Lower lobe of right lung (tissue), 2 donors: Measurements from ENCODE around the gene SLC25A22. TPM values are rescaled to one million over a fixed set of nuclear protein-coding genes. Genes with fewer than 3 reads are reported as not detected.
A peak's percentile ranks its signal among the peaks of the same experiment; 100 is the strongest.

Source experiments
- ATAC-seq, 2 donors: fragments of 200-7000 bp; cut with Tn5 transposase; one replicate each; pipeline ENCODE4 v1.9.1; 2020 to 2022; ENCODE audit warnings: mild to moderate bottlenecking in 2 of 2, moderate library complexity in 2 of 2
- DNase-seq: peaks from one replicate; pipeline ENCODE4 v3.0.0-alpha.2; 2020
- H3K27ac ChIP-seq: fragments of 200-600 bp; one replicate; pipeline ENCODE4 v1.8.0; 2022
- H3K27me3 ChIP-seq: fragments of 200-600 bp; one replicate; pipeline ENCODE4 v1.8.0; 2022; ENCODE audit warnings: low read depth
- H3K36me3 ChIP-seq: fragments of 200-600 bp; one replicate; pipeline ENCODE4 v1.8.0; 2022; ENCODE audit warnings: mild to moderate bottlenecking
- H3K4me1 ChIP-seq: fragments of 200-600 bp; one replicate; pipeline ENCODE4 v1.8.0; 2022
- H3K4me3 ChIP-seq: fragments of 200-600 bp; one replicate; pipeline ENCODE4 v1.8.0; 2022; ENCODE audit warnings: mild to moderate bottlenecking
- H3K9me3 ChIP-seq: fragments of 200-600 bp; one replicate; pipeline ENCODE4 v1.8.0; 2022
- intact Hi-C: fragments of 100-400 bp; cut with DNase I; formaldehyde crosslinking; loops from one replicate; pipeline ENCODE4 v1.11.0; 2022
- total RNA-seq: library from RNA; stranded (reverse); fragmentation: NEBNext Ultra II Directional; extraction: Animal tissue kit (Norgen Biotek cat#: 25700); gene quantifications from one replicate; pipeline ENCODE4 v1.2.1, GENCODE V29; 2021
- TF ChIP-seq, protein P1 (sequence below): fragments of 200-600 bp; IDR thresholded peaks from one replicate; pipeline ENCODE4 v1.8.0; 2022; ENCODE audit warnings: antibody characterized with exemption, mild to moderate bottlenecking
- donor health status: DM: no; HTN: yes; CAD: no; lungs with severe emphysema.

The SLC25A22 gene
- total RNA-seq, 1 donor from 2014 or later, result 18.2 TPM

DNA sequence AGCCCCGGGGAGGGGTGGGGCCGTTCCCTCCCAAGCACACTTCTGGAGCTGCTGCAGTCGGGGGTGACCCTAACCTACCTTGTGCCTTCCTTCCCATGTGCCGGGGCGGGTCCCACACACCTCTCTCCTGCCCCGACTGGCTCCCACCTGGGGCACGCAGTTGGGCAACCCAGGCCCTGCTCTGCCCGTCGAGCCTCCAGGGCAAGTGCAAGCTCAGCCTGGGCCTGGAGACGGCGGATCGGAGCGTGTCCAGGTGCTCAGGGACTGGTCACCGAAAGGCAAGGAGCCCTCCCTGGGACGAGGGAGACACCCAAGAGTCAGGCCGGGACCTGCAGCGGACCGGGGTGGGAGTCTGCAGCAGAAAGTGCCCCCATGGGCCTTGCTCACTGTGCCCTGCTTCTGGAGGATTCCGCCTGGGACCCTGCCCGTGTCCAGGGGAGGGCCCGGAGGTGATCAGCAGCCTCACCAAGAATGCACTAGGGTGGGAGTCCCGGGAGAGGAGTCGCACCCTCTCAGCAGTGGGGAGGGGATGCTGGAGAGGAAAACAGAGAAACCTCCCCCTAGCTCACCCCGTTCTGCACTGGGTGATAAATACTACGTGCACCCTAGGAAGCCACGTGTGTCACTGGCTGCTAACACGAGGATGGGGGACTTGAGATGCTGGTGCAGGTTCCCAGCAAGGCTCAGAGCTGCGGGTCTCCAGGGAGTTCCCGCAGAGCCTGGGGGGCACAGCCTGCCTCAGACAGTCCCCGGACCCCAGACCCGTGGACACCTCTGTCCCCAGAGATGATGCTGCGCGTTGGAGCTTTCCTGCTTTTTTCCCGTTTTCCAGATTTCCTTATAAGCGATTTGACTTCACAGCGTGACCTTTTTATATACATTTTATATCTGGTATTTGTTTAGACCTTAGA lies 15.6 kb downstream of the SLC25A22 start:
- Histone ChIP-seq H3K36me3 (no peaks in the 10 kb centered on the region), H3K4me3 (no peak overlapping the region), H3K27me3 (no peaks in the 10 kb centered on the region), H3K9me3 (no peaks in the 10 kb centered on the region), H3K27ac (no peak overlapping the region), H3K4me1 (peaks cover 19% of the 10 kb centered on the region)
- intact Hi-C loops, result no loop called here
- DNase-seq (no peak), ATAC-seq (no peak)
- TF ChIP-seq, protein P1, sequence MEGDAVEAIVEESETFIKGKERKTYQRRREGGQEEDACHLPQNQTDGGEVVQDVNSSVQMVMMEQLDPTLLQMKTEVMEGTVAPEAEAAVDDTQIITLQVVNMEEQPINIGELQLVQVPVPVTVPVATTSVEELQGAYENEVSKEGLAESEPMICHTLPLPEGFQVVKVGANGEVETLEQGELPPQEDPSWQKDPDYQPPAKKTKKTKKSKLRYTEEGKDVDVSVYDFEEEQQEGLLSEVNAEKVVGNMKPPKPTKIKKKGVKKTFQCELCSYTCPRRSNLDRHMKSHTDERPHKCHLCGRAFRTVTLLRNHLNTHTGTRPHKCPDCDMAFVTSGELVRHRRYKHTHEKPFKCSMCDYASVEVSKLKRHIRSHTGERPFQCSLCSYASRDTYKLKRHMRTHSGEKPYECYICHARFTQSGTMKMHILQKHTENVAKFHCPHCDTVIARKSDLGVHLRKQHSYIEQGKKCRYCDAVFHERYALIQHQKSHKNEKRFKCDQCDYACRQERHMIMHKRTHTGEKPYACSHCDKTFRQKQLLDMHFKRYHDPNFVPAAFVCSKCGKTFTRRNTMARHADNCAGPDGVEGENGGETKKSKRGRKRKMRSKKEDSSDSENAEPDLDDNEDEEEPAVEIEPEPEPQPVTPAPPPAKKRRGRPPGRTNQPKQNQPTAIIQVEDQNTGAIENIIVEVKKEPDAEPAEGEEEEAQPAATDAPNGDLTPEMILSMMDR, result no peak

GRCh38 chr11:779955-780532 lies 18.0 kb downstream of the SLC25A22 start:
- H3K27ac ChIP-seq, result no peak overlapping the region
- H3K4me3 ChIP-seq, result no peak overlapping the region
- ATAC-seq (no peak), DNase-seq (no peak)
- TF ChIP-seq, protein P1, result no peak
- peaks cover 36% of the 10 kb centered on the region for H3K4me1 ChIP-seq
- H3K36me3 ChIP-seq, result no peaks in the 10 kb centered on the region
- H3K9me3 ChIP-seq, result no peaks in the 10 kb centered on the region
- intact Hi-C loops, result no loop called here
- H3K27me3 ChIP-seq, result no peaks in the 10 kb centered on the region

DNA sequence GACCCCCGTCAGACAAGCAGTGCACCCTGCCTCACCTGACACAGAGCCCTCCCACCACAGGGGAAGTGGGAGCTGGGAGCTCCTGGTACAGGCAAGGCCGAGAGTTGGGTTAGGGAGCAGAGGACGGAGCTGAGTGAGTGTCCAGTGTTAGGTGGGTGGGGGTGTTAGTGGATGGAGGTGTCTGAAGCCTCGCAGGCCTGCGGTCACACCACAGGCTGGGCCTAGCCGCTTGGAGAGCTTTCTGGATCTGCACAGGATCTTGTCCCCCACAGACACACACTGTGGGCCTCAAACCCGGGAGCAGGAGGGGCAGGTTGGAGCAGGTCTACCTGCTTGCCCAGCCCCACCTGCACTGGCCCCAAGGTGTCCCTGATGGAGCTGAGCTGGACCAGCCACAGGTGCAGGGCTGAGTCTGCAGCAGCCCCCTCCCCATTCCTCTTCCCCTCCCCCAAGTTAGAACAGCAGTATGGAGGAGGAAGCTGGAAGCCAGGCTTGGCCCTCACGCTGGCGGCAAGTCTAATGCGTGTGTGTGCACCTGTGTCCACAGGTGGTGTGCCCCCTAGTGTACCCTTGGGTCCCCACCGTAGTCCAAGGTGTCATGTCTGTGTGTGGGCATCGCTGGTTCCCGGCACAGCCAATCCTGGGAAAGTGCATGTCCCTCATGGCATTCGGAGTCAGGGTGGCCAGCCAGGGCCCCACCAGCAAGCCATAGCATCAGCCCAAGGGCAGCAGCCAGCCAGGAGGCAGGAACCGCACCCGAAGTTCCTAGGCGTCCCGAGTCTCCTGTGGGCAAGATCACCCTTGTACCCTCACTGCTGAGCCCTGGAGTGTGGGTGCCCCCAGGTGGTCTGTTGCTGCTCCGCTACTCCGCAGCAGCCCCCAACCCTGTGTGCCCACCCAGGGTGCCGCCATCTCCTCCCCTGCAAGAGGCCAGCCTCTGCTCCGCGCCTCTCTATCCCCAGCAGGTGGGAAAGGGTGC lies 18.8 kb downstream of the SLC25A22 start:
- intact Hi-C loops, result no loop called here
- Histone ChIP-seq H3K4me3 (no peak overlapping the region), H3K9me3 (no peaks in the 10 kb centered on the region), H3K27ac (no peak overlapping the region), H3K36me3 (peaks cover 1% of the 10 kb centered on the region), H3K4me1 (peaks cover 39% of the 10 kb centered on the region), H3K27me3 (no peaks in the 10 kb centered on the region)
- TF ChIP-seq, protein P1, result no peak
- DNase-seq (peak; percentile 43), ATAC-seq (no peak)

DNA sequence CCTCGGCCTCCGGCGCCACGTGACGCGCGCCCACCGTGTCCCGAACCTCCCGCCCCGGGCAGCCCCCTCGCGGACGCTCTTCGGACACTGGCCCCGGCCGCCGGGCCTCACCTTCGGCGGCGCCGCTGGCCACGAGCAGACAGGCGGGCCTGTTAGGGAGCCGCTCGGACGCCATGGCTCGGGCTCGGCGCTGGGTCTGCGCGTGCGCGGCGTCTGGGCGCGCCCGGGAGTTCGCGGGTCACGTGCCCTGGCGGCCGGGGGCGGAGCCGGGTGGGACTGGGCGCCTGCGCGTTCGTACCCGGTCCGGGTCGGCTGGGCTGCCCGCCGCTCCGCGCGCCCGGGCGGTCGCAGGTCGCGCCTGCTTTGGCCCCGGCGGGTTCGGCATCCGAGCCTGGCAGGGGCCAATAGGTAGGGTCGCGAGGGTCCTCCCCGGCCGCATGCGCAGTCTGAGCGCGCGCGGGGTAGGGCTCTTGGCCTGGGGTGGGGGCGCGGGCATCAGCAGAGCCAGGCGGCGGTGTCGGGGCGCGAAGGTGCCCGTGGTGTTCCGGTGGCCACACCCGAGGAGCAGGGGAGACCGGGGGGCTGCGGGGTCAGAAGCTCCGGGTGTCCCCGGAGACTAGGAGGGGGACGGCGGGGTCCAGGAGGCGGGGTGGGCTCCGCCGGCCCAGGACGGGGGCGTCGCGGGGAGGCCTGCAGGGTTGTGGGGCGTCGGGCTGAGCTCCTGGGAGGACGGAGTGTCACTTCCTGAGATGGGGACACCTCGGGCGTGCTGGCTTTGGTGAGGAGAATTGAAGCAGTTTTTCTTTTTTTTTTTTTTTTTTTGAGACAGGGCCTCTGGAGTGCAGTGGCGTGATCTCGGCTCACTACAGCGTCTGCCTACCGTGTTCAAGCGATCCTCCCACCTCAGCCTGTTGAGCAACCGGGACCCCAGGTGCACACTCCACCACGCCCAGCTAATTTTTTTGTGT lies 20.5 kb downstream of the SLC25A22 start, which contains the start of gene GATD1:
TSS of gene GATD1 (minus strand) at position 200 of the 968 bp plus-strand sequence. CDS start at position 175, 25 bp downstream.
- peak within 1 kb of the TSS; percentile 85 for H3K27ac ChIP-seq
- intact Hi-C loops, result no loop called here
- ATAC-seq (peak; percentile 94 to 96), DNase-seq (peak; percentile 94)
- H3K36me3 ChIP-seq, result peaks cover 18% of the 10 kb centered on the region
- peaks cover 30% of the 10 kb centered on the region for H3K4me1 ChIP-seq
- peak within 1 kb of the TSS; percentile 79 for H3K4me3 ChIP-seq
- TF ChIP-seq, protein P1, result no peak
- no peaks in the 10 kb centered on the region for H3K9me3 ChIP-seq
- no peaks in the 10 kb centered on the region for H3K27me3 ChIP-seq
